BE2C (cell line): ENCODE measurements around the gene ESYT2.

Source experiments
- DNase-seq: peaks from one replicate; pipeline ENCODE4 v3.0.0-alpha.2; 2020
- H3K27me3 ChIP-seq: fragments of 250-450 bp; sonication (Bioruptor Pico); 2 replicates; pipeline ENCODE4 v1.5.1; 2020; ENCODE audit warnings: mild to moderate bottlenecking
- H3K36me3 ChIP-seq: fragments of 250-450 bp; sonication (Bioruptor Pico); 2 replicates; pipeline ENCODE4 v1.5.1; 2020; ENCODE audit warnings: mild to moderate bottlenecking
- H3K4me1 ChIP-seq: fragments of 250-450 bp; sonication (Bioruptor Pico); 2 replicates; pipeline ENCODE4 v1.5.1; 2020
- H3K4me3 ChIP-seq: 2 replicates; pipeline ENCODE4 v1.5.1; 2011; ENCODE audit warnings: low read depth, low read length
- H3K9me3 ChIP-seq: fragments of 250-450 bp; sonication (Bioruptor Pico); 2 replicates; pipeline ENCODE4 v1.5.1; 2020
- TF ChIP-seq, protein P1 (sequence below): IDR thresholded peaks from 2 replicates; pipeline ENCODE4 v1.5.1; 2012; ENCODE audit warnings: mild to moderate bottlenecking, low read depth, low read length

ESYT2 gene

DNA sequence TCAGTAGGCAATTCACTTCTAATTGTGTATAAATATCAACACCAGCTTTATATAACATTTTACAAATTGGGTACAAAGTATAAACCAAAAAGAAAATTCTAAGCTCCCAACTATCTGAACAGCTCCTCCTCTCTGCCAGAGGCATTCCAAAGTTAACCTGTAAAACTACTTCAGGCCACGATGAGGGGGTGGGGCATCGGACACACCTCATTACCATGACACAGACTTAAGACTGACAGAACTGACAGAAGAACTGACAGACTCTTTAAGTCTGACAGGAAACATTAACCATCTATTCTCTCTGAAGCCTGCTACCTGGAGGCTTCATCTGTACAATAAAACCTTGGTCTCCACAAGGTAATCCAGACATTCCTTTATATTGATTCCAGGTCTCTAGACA, 12.3 kb downstream of the ESYT2 start:
- DNase-seq: no peak

GRCh38 chr7:158816271-158816670, 13.0 kb downstream of the ESYT2 start:
- Histone ChIP-seq H3K27me3 (no peaks in the 10 kb centered on the region), H3K4me1 (peaks cover 15% of the 10 kb centered on the region), H3K36me3 (no peaks in the 10 kb centered on the region), H3K4me3 (no peak overlapping the region), H3K9me3 (no peaks in the 10 kb centered on the region)
- no peak for DNase-seq
- TF ChIP-seq, protein P1, sequence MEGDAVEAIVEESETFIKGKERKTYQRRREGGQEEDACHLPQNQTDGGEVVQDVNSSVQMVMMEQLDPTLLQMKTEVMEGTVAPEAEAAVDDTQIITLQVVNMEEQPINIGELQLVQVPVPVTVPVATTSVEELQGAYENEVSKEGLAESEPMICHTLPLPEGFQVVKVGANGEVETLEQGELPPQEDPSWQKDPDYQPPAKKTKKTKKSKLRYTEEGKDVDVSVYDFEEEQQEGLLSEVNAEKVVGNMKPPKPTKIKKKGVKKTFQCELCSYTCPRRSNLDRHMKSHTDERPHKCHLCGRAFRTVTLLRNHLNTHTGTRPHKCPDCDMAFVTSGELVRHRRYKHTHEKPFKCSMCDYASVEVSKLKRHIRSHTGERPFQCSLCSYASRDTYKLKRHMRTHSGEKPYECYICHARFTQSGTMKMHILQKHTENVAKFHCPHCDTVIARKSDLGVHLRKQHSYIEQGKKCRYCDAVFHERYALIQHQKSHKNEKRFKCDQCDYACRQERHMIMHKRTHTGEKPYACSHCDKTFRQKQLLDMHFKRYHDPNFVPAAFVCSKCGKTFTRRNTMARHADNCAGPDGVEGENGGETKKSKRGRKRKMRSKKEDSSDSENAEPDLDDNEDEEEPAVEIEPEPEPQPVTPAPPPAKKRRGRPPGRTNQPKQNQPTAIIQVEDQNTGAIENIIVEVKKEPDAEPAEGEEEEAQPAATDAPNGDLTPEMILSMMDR: no peak

More for the DNA sequence above, 12.3 kb downstream of the ESYT2 start:
- no peak overlapping the region for H3K4me3 ChIP-seq
- H3K36me3 ChIP-seq: no peaks in the 10 kb centered on the region
- H3K9me3 ChIP-seq: no peaks in the 10 kb centered on the region
- H3K27me3 ChIP-seq: no peaks in the 10 kb centered on the region
- H3K4me1 ChIP-seq: peaks cover 15% of the 10 kb centered on the region
- TF ChIP-seq, protein P1: no peak

GRCh38 chr7:158815800-158816128, 13.5 kb downstream of the ESYT2 start:
- H3K4me3 ChIP-seq: no peak overlapping the region
- TF ChIP-seq, protein P1: no peak
- no peaks in the 10 kb centered on the region for H3K36me3 ChIP-seq
- H3K27me3 ChIP-seq: no peaks in the 10 kb centered on the region
- peaks cover 15% of the 10 kb centered on the region for H3K4me1 ChIP-seq
- DNase-seq: no peak
- no peaks in the 10 kb centered on the region for H3K9me3 ChIP-seq

DNA sequence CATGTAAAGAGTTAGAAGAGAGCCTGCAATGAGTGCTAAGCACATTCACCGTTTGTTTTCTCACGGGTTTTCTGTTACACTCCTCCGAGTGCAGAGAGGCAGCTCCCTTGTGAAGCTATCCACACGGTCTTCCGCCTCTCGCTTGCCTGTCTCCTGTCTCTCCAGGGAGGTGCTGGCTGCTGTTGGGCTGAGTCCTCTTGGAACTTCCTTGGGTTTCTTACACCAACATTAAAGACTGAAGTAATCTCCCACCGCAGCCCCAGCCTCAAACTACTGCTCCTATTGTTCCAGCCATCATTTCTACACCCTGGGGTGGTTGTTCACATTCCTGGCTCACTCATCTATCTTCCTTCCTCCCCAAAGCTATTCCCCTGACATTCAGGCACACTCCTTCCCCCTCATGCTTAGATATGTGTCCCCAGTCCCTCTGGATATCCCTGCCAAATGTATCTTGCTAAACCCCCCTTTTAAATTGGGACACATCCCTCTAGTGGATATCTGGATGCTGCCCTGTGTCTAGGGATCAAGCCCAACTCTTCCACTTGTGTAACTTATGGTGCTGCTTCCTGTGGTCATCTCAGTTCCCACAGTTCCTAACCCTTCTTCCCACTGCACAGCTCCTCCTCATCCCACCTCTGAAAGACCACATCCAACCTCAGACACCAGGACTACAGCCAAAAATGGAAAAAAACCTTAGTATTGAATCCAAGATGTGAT, 14.1 kb downstream of the ESYT2 start:
- no peak overlapping the region for H3K4me3 ChIP-seq
- TF ChIP-seq, protein P1: no peak
- peaks cover 15% of the 10 kb centered on the region for H3K4me1 ChIP-seq
- no peaks in the 10 kb centered on the region for H3K9me3 ChIP-seq
- DNase-seq: no peak
- H3K27me3 ChIP-seq: no peaks in the 10 kb centered on the region
- H3K36me3 ChIP-seq: no peaks in the 10 kb centered on the region

- Histone ChIP-seq H3K4me1 (peaks cover 15% of the 10 kb centered on the region), H3K27me3 (no peaks in the 10 kb centered on the region), H3K4me3 (no peak overlapping the region), H3K9me3 (no peaks in the 10 kb centered on the region), H3K36me3 (no peaks in the 10 kb centered on the region)
- TF ChIP-seq, protein P1: no peak
- DNase-seq: no peak
Observed at GRCh38 chr7:158814637-158815036, 14.7 kb downstream of the ESYT2 start.

DNA sequence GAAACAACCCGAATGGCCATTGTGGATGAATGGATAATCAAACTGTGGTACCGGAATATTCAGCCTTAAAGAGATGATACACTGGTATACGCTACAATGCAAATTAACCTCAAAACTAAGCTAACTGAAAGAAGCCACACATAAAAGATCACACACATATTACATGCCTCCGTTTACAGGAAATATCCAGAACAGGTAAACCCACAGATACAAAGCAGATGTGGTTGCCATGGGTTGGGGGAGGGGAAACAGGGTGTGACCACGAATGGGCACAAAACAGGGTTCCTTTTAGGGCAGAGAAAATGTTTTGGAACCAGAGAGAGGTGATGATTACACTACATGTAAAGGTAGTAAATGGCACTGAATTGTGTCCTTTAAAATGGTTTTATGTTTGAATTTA, 16.6 kb downstream of the ESYT2 start:
- no peaks in the 10 kb centered on the region for H3K9me3 ChIP-seq
- no peaks in the 10 kb centered on the region for H3K27me3 ChIP-seq
- H3K4me3 ChIP-seq: no peak overlapping the region
- no peaks in the 10 kb centered on the region for H3K4me1 ChIP-seq
- no peaks in the 10 kb centered on the region for H3K36me3 ChIP-seq
- TF ChIP-seq, protein P1: no peak
- no peak for DNase-seq
